ENCODE data around the gene ATP2C2.

DNA sequence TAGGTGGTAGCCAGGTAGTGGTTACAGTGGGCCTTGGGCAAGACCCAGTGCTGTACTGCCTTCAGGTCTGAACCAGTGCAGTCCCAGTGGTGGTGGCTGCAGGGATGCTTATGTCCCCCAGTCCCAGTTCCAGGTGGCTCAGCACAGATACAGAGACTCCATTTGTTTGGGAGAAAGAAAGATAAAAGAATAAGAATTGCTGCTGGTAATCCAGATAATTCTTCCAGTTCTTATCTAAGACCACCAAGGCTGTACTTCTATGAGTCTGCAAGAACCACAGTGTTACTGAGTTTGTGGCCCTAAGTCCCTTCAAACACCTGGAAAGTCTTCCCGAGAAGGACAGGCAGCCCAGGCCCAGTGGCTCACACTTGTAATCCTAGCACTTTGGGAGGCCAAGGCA, 33.9 kb upstream of the ATP2C2 start:
- TF ChIP-seq, protein P1, sequence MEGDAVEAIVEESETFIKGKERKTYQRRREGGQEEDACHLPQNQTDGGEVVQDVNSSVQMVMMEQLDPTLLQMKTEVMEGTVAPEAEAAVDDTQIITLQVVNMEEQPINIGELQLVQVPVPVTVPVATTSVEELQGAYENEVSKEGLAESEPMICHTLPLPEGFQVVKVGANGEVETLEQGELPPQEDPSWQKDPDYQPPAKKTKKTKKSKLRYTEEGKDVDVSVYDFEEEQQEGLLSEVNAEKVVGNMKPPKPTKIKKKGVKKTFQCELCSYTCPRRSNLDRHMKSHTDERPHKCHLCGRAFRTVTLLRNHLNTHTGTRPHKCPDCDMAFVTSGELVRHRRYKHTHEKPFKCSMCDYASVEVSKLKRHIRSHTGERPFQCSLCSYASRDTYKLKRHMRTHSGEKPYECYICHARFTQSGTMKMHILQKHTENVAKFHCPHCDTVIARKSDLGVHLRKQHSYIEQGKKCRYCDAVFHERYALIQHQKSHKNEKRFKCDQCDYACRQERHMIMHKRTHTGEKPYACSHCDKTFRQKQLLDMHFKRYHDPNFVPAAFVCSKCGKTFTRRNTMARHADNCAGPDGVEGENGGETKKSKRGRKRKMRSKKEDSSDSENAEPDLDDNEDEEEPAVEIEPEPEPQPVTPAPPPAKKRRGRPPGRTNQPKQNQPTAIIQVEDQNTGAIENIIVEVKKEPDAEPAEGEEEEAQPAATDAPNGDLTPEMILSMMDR (conservative IDR thresholded peaks at IDR 0.05; ENCODE audit: low read length), result no peak
- no peak for TF ChIP-seq EZH2phosphoT487 (IDR thresholded peaks at IDR 0.05; ENCODE audit: borderline replicate concordance)

Data from Loucy (cell line).